ENCODE results near the gene GLI3.

DNA sequence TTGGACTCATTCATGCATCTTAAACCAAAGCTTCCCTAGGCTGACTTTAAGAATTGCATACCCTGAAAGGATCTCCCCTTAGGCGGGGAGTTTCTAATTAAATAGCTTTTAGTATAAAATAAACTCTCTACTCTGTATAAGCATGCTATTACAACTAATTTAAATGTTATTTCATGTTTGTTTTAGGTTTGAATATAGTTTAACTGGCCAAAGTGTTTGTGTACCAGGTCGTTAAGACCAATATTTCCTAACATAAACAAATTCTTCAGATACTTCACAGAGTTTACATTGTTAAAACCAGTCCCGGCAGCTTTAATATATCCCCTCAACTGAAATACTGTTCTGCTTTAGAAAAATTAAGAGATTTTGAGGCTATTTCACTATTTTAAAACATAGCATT lies 2.3 kb downstream of the GLI3 start:
- TF ChIP-seq, protein P1, sequence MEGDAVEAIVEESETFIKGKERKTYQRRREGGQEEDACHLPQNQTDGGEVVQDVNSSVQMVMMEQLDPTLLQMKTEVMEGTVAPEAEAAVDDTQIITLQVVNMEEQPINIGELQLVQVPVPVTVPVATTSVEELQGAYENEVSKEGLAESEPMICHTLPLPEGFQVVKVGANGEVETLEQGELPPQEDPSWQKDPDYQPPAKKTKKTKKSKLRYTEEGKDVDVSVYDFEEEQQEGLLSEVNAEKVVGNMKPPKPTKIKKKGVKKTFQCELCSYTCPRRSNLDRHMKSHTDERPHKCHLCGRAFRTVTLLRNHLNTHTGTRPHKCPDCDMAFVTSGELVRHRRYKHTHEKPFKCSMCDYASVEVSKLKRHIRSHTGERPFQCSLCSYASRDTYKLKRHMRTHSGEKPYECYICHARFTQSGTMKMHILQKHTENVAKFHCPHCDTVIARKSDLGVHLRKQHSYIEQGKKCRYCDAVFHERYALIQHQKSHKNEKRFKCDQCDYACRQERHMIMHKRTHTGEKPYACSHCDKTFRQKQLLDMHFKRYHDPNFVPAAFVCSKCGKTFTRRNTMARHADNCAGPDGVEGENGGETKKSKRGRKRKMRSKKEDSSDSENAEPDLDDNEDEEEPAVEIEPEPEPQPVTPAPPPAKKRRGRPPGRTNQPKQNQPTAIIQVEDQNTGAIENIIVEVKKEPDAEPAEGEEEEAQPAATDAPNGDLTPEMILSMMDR (conservative IDR thresholded peaks at IDR 0.05; ENCODE audit: low read depth, low read length), result no peak
- TF ChIP-seq, protein P2, sequence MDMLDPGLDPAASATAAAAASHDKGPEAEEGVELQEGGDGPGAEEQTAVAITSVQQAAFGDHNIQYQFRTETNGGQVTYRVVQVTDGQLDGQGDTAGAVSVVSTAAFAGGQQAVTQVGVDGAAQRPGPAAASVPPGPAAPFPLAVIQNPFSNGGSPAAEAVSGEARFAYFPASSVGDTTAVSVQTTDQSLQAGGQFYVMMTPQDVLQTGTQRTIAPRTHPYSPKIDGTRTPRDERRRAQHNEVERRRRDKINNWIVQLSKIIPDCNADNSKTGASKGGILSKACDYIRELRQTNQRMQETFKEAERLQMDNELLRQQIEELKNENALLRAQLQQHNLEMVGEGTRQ (IDR thresholded peaks at IDR 0.05; ENCODE audit: low read depth, low read length), result no peak
- TF ChIP-seq POLR2A (IDR thresholded peaks at IDR 0.05; ENCODE audit: low read depth, low read length), result no peak

Measured in IMR-90 (cell line).